B cell (primary cell): ENCODE data around the gene RBBP9. TPM values are rescaled to one million over a fixed set of nuclear protein-coding genes. Genes with fewer than 3 reads are reported as not detected.

Experiments used
- ATAC-seq: fragments of 200-7000 bp; cut with Tn5 transposase; one replicate; pipeline ENCODE4 v1.10.0; 2021; ENCODE audit warnings: low read depth, mild to moderate bottlenecking, moderate number of reproducible peaks, moderate library complexity
- CTCF ChIA-PET: fragments of 350-600 bp; sonication (Branson Sonifier 250); formaldehyde crosslinking; loops from one replicate; lab custom pipeline; 2021; ENCODE audit warnings: antibody characterized with exemption, inconsistent platforms; lab: Charles Lee
- POLR2A ChIA-PET: fragments of 350-600 bp; sonication (Branson Sonifier 250); formaldehyde crosslinking; loops from one replicate; lab custom pipeline; 2021; ENCODE audit warnings: antibody characterized with exemption; lab: Charles Lee
- DNase-seq: peaks from one replicate; pipeline ENCODE4 v3.0.0; 2013
- H2AFZ ChIP-seq: 2 replicates; pipeline ENCODE4 v1.6.1; 2012; ENCODE audit warnings: mild to moderate bottlenecking, low read depth, low read length; ENCODE audit not compliant: insufficient read depth, poor library complexity, severe bottlenecking
- H3K27ac ChIP-seq, 2 donors: 1 replicate in 1 of 2; 2 replicates in 1 of 2; pipeline ENCODE4 v1.5.1; 2012 to 2013; ENCODE audit warnings: low read length in 2 of 2, mild to moderate bottlenecking in 2 of 2, moderate library complexity in 1 of 2
- H3K27me3 ChIP-seq, 4 experiments: fragments of 200-600 bp in 1 of 4; sonication (generic) in 1 of 4; replicated peaks in 1 of 4; 1 replicate in 2 of 4; 2 replicates in 2 of 4; pipeline versions ENCODE4 v1.6.1 to v1.7.0; 2013 to 2016; ENCODE audit warnings: low read length in 3 of 4, mild to moderate bottlenecking in 2 of 4, mixed read lengths in 1 of 4, moderate library complexity in 1 of 4; ENCODE audit not compliant: insufficient read depth in 4 of 4, control insufficient read depth in 3 of 4; ENCODE audit errors: control extremely low read depth in 1 of 4
- H3K36me3 ChIP-seq, 2 experiments: replicated peaks in 1 of 2; 1 replicate in 1 of 2; 2 replicates in 1 of 2; pipeline versions ENCODE4 v1.6.1 to v1.7.1; 2013; ENCODE audit warnings: low read length in 1 of 2; ENCODE audit not compliant: insufficient read depth in 2 of 2, control insufficient read depth in 1 of 2; ENCODE audit errors: control extremely low read depth in 1 of 2, extremely low read depth in 1 of 2
- H3K4me1 ChIP-seq, 2 donors: fragments of 200-600 bp in 1 of 2; sonication (generic) in 1 of 2; 1 replicate in 1 of 2; 2 replicates in 1 of 2; pipeline versions ENCODE4 v1.5.1 to v1.6.1; 2013 to 2017; ENCODE audit warnings: low read length in 2 of 2; ENCODE audit not compliant: control insufficient read depth in 2 of 2, insufficient read depth in 2 of 2
- H3K4me2 ChIP-seq: replicated peaks from 2 replicates; pipeline ENCODE3; 2012; ENCODE audit warnings: mild to moderate bottlenecking, low read depth, low read length; ENCODE audit not compliant: poor library complexity, severe bottlenecking
- H3K4me3 ChIP-seq, 5 experiments: fragments of 200-600 bp in 1 of 5; sonication (generic) in 1 of 5; 1 replicate in 3 of 5; 2 replicates in 2 of 5; pipeline versions ENCODE4 v1.5.1 to v1.7.0; 2011 to 2016; ENCODE audit warnings: low read length in 4 of 5, mild to moderate bottlenecking in 4 of 5, low read depth in 2 of 5, control low read depth in 1 of 5, moderate library complexity in 1 of 5; ENCODE audit not compliant: insufficient read depth in 1 of 5; ENCODE audit errors: control extremely low read depth in 1 of 5, extremely low read depth in 1 of 5
- H3K79me2 ChIP-seq: fragments of 200-600 bp; sonication (generic); one replicate; pipeline ENCODE4 v1.6.0; 2016; ENCODE audit warnings: low read length; ENCODE audit not compliant: control insufficient read depth, insufficient read depth
- H3K9ac ChIP-seq: fragments of 200-600 bp; sonication (generic); 2 replicates; pipeline ENCODE4 v1.6.1; 2017; ENCODE audit warnings: mild to moderate bottlenecking, low read length, moderate library complexity
- H3K9me3 ChIP-seq, 3 donors: one replicate each; pipeline versions ENCODE4 v1.6.1 to v1.7.1; 2013; ENCODE audit warnings: low read length in 2 of 3; ENCODE audit not compliant: control insufficient read depth in 2 of 3, insufficient read depth in 1 of 3; ENCODE audit errors: control extremely low read depth in 1 of 3
- H4K20me1 ChIP-seq: 2 replicates; pipeline ENCODE4 v1.6.0; 2012; ENCODE audit warnings: mild to moderate bottlenecking, low read length; ENCODE audit not compliant: insufficient read depth, control insufficient read depth, poor library complexity, severe bottlenecking
- H3K27ac Mint-ChIP-seq: one replicate; pipeline ENCODE4 v1.8.0; 2021; ENCODE audit warnings: mixed read lengths
- H3K27me3 Mint-ChIP-seq: one replicate; pipeline ENCODE4 v1.8.0; 2021; ENCODE audit warnings: mixed read lengths
- H3K4me1 Mint-ChIP-seq: one replicate; pipeline ENCODE4 v1.8.0; 2021; ENCODE audit warnings: mixed read lengths
- H3K4me3 Mint-ChIP-seq: one replicate; pipeline ENCODE4 v1.8.0; 2021; ENCODE audit warnings: mixed read lengths
- H3K9me3 Mint-ChIP-seq: one replicate; pipeline ENCODE4 v1.8.0; 2022; ENCODE audit warnings: mixed read lengths; ENCODE audit not compliant: insufficient read depth
- CTCF ChIP-seq: fragments of 200-600 bp; IDR thresholded peaks from one replicate; pipeline ENCODE4 v1.8.0; 2022; ENCODE audit warnings: antibody characterized with exemption, mild to moderate bottlenecking
- EZH2 ChIP-seq: IDR thresholded peaks from 2 replicates; pipeline ENCODE4 v1.6.1; 2012; ENCODE audit warnings: borderline replicate concordance, low read depth, mild to moderate bottlenecking, moderate library complexity, low read length; ENCODE audit not compliant: insufficient read depth, poor library complexity, severe bottlenecking
- WGBS: methylation state at CpG from one replicate; pipeline ENCODE4 v1.1.5; 2013; ENCODE audit warnings: missing lambda C conversion rate; ENCODE audit not compliant: insufficient coverage; 5-methylcytosine and 5-hydroxymethylcytosine counted together
- intact Hi-C: fragments of 100-400 bp; cut with micrococcal nuclease; formaldehyde crosslinking; loops from one replicate; pipeline ENCODE4 v1.10.0; 2022
- polyA plus RNA-seq: library from polyadenylated mRNA; depleted of rRNA; stranded (reverse); fragments of >200 nt; gene quantifications from 2 replicates; pipeline ENCODE4 v1.2.3, GENCODE V29; 2012
- total RNA-seq, 2 donors: library from RNA; stranded (reverse); fragments of 120-200 nt in 1 of 2; gene quantifications; 1 replicate in 1 of 2; 2 replicates in 1 of 2; pipeline versions ENCODE4 v1.2.3 to v1.2.4, GENCODE V29; 2013 to 2022

Gene RBBP9
- total and polyA plus RNA-seq, 2 donors (not counting 1 experiment from before 2014, with no cell fraction given): 3.7 to 10.2 TPM

GRCh38 chr20:18533491-18533890, 36.5 kb upstream of the RBBP9 start:
- no peak for ATAC-seq
- no peak for DNase-seq
- no peak overlapping the region for H3K4me2 ChIP-seq
- no peak for TF ChIP-seq EZH2
- TF ChIP-seq CTCF: no peak
- no peak overlapping the region for H3K4me3 Mint-ChIP-seq
- intact Hi-C loops: no loop called here
- CTCF ChIA-PET: no interaction called here
- no peaks in the 10 kb centered on the region for H3K9me3 ChIP-seq
- no peak overlapping the region for H3K9ac ChIP-seq
- no peaks in the 10 kb centered on the region for H3K4me1 Mint-ChIP-seq
- POLR2A ChIA-PET: no interaction called here
- H2AFZ ChIP-seq: no peak overlapping the region
- H3K79me2 ChIP-seq: no peaks in the 10 kb centered on the region
- H3K4me1 ChIP-seq: no peaks in the 10 kb centered on the region
- 100% methylated on average over 1 of the region's 1 CpG for WGBS
- no peak overlapping the region for H3K4me3 ChIP-seq
- no peaks in the 10 kb centered on the region for H3K27me3 ChIP-seq
- H3K27ac Mint-ChIP-seq: no peak overlapping the region
- H3K27ac ChIP-seq: no peak overlapping the region
- peaks cover 6 to 76% of the 10 kb centered on the region in 2 experiments for H3K36me3 ChIP-seq
- no peaks in the 10 kb centered on the region for H3K27me3 Mint-ChIP-seq
- H4K20me1 ChIP-seq: no peaks in the 10 kb centered on the region
- no peaks in the 10 kb centered on the region for H3K9me3 Mint-ChIP-seq

- no peaks in the 10 kb centered on the region for H3K4me1 Mint-ChIP-seq
- CTCF ChIA-PET: no interaction called here
- no peaks in the 10 kb centered on the region for H3K9me3 ChIP-seq
- H3K4me2 ChIP-seq: no peak overlapping the region
- 94% methylated on average over 2 of the region's 6 CpGs for WGBS
- no peaks in the 10 kb centered on the region for H3K79me2 ChIP-seq
- intact Hi-C loops: no loop called here
- H3K27me3 ChIP-seq: no peaks in the 10 kb centered on the region
- H2AFZ ChIP-seq: no peak overlapping the region
- TF ChIP-seq CTCF (no peak), EZH2 (no peak)
- no peak overlapping the region for H3K27ac ChIP-seq
- H3K9ac ChIP-seq: no peak overlapping the region
- no peak for ATAC-seq
- no peak overlapping the region for H3K4me3 Mint-ChIP-seq
- H4K20me1 ChIP-seq: no peaks in the 10 kb centered on the region
- peaks cover 6 to 83% of the 10 kb centered on the region in 2 experiments for H3K36me3 ChIP-seq
- POLR2A ChIA-PET: no interaction called here
- no peaks in the 10 kb centered on the region for H3K9me3 Mint-ChIP-seq
- DNase-seq: no peak
- H3K27me3 Mint-ChIP-seq: no peaks in the 10 kb centered on the region
- no peak overlapping the region for H3K27ac Mint-ChIP-seq
- no peak overlapping the region for H3K4me3 ChIP-seq
- no peaks in the 10 kb centered on the region for H3K4me1 ChIP-seq
Measured at GRCh38 chr20:18532626-18533025, 35.6 kb upstream of the RBBP9 start.
